ENCODE data around the gene TRIM65.

- TF ChIP-seq POLR2A (IDR thresholded peaks at IDR 0.05) (no peak), CTCF (IDR thresholded peaks at IDR 0.05) (no peak)
These were observed 20.6 kb upstream of the TRIM65 start for GRCh38 chr17:75917141-75917916.
